ENCODE data around the gene PRKAG3.

DNA sequence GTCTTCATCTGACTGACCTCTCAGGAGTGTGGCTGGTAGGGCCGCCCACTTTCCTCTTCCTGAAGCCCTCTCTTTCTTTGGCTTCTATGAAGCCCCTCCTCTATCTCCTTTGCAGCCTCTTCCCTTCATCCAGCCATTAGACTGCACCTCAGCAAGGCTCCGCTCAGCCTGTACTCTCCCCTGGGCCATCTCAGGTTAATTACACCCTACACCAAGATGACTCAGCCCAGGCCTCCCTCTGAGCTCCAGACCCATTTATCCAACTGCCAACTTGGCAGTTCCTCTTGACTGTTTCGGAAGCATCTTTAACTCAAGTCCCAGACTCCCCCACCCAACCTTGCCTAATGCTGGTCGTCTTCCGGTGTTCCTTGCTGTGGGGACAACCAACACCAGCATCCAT lies 22.2 kb upstream of the PRKAG3 start:
- TF ChIP-seq POLR2A (IDR thresholded peaks at IDR 0.05) (no peak), CTCF (IDR thresholded peaks at IDR 0.05) (no peak)

Data from esophagus squamous epithelium (tissue), 4 donors.